HG03060 (cell line): Measurements from ENCODE around the gene HRK.
A peak's percentile ranks its signal among the peaks of the same experiment; 100 is the strongest.

Experiments used
- ATAC-seq: cut with Tn5 transposase; IDR thresholded peaks from one replicate; pipeline ENCODE4 v1.9.1; 2021; ENCODE audit warnings: low read depth, moderate number of reproducible peaks; ENCODE audit not compliant: unreplicated experiment

HRK gene

GRCh38 chr12:116881325-116881876 is at the start of gene HRK:
TSS of gene HRK (minus strand) at chr12:116881441. CDS start at chr12:116881307, 134 bp downstream.
- ATAC-seq = no peak

GRCh38 chr12:116929885-116930284 is 48.6 kb upstream of the HRK start:
- ATAC-seq = no peak

GRCh38 chr12:116928504-116928903 is 47.3 kb upstream of the HRK start:
- no peak for ATAC-seq

GRCh38 chr12:116927244-116927940 is 46.2 kb upstream of the HRK start:
- ATAC-seq = no peak

- ATAC-seq = no peak
These were observed 45.3 kb upstream of the HRK start for GRCh38 chr12:116926283-116927243.

- ATAC-seq = peak; percentile 63
These were observed 43.6 kb upstream of the HRK start for GRCh38 chr12:116924558-116925453.

- ATAC-seq = peak; percentile 32
These were observed 41.1 kb upstream of the HRK start for GRCh38 chr12:116922194-116922897.

- no peak for ATAC-seq
These were observed 39.7 kb upstream of the HRK start for GRCh38 chr12:116920939-116921338.

GRCh38 chr12:116919706-116920485 is 38.7 kb upstream of the HRK start:
- ATAC-seq = no peak

- no peak for ATAC-seq
These were observed 38.0 kb upstream of the HRK start for GRCh38 chr12:116919247-116919661.

- ATAC-seq = no peak
These were observed 37.2 kb upstream of the HRK start for GRCh38 chr12:116918464-116918863.

- ATAC-seq = peak; percentile 87
These were observed 35.5 kb upstream of the HRK start for GRCh38 chr12:116916714-116917114.

GRCh38 chr12:116916122-116916521 is 34.9 kb upstream of the HRK start:
- no peak for ATAC-seq

- ATAC-seq = no peak
These were observed 34.1 kb upstream of the HRK start for GRCh38 chr12:116915326-116915725.

GRCh38 chr12:116910645-116911451 is 29.6 kb upstream of the HRK start, which contains the start of gene FBXW8:
TSS of gene FBXW8 (plus strand) at chr12:116910950. CDS start at chr12:116911038, 88 bp downstream.
- ATAC-seq = peak; percentile 58

- no peak for ATAC-seq
These were observed 29.0 kb upstream of the HRK start for GRCh38 chr12:116910280-116910644.

- ATAC-seq = no peak
These were observed 25.0 kb upstream of the HRK start for GRCh38 chr12:116906285-116906684.

GRCh38 chr12:116903818-116904217 is 22.6 kb upstream of the HRK start:
- no peak for ATAC-seq
